Nephron progenitor cell (in vitro differentiated cells): ENCODE data around the gene SH3RF2.

Source experiments
- DNase-seq: peaks from one replicate; pipeline ENCODE4 v3.0.0; 2021
- H3K27ac Mint-ChIP-seq: 2 replicates; pipeline ENCODE4 v1.8.0; 2021; ENCODE audit warnings: mild to moderate bottlenecking, moderate library complexity, mixed read lengths
- H3K27me3 Mint-ChIP-seq: 2 replicates; pipeline ENCODE4 v1.8.0; 2021; ENCODE audit warnings: mild to moderate bottlenecking, low read depth, mixed read lengths; ENCODE audit not compliant: poor library complexity
- H3K36me3 Mint-ChIP-seq: 2 replicates; pipeline ENCODE4 v1.8.0; 2021; ENCODE audit warnings: low read depth, mixed read lengths
- H3K4me1 Mint-ChIP-seq: 2 replicates; pipeline ENCODE4 v1.8.0; 2021; ENCODE audit warnings: mixed read lengths
- H3K4me3 Mint-ChIP-seq: 2 replicates; pipeline ENCODE4 v1.8.0; 2021; ENCODE audit warnings: mild to moderate bottlenecking, moderate library complexity, mixed read lengths
- H3K9me3 Mint-ChIP-seq: 2 replicates; pipeline ENCODE4 v1.8.0; 2021; ENCODE audit warnings: mild to moderate bottlenecking, moderate library complexity, mixed read lengths
- TF ChIP-seq, protein P1 (sequence below): fragments of 200-600 bp; sonication (generic); IDR thresholded peaks from 2 replicates; pipeline ENCODE4 v1.5.0; 2021; ENCODE audit warnings: antibody characterized with exemption

SH3RF2 gene

DNA sequence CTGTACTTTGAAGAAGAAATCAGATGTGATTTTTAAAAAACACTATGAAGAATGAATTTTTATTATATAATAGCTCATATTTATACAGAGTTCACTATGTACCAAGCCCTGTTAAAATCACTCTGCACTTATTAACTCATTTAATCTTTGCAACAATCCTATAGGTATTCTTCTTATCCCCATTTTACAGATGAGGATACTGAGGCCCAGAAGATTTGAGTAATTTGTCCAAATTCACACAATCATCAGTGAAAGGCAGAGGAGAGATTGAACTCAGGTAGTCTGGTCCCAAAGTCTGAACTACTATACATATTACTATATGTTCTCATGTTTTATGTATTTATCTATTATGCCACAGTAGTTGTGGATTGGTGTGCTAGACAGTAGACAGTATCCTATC, 152.9 kb downstream of the SH3RF2 start:
- peaks cover 3% of the 10 kb centered on the region for H3K9me3 Mint-ChIP-seq
- DNase-seq, result no peak
- no peak overlapping the region for H3K27ac Mint-ChIP-seq
- TF ChIP-seq, protein P1, sequence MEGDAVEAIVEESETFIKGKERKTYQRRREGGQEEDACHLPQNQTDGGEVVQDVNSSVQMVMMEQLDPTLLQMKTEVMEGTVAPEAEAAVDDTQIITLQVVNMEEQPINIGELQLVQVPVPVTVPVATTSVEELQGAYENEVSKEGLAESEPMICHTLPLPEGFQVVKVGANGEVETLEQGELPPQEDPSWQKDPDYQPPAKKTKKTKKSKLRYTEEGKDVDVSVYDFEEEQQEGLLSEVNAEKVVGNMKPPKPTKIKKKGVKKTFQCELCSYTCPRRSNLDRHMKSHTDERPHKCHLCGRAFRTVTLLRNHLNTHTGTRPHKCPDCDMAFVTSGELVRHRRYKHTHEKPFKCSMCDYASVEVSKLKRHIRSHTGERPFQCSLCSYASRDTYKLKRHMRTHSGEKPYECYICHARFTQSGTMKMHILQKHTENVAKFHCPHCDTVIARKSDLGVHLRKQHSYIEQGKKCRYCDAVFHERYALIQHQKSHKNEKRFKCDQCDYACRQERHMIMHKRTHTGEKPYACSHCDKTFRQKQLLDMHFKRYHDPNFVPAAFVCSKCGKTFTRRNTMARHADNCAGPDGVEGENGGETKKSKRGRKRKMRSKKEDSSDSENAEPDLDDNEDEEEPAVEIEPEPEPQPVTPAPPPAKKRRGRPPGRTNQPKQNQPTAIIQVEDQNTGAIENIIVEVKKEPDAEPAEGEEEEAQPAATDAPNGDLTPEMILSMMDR, result no peak
- no peaks in the 10 kb centered on the region for H3K4me1 Mint-ChIP-seq
- no peaks in the 10 kb centered on the region for H3K36me3 Mint-ChIP-seq
- H3K27me3 Mint-ChIP-seq, result no peaks in the 10 kb centered on the region
- no peak overlapping the region for H3K4me3 Mint-ChIP-seq

DNA sequence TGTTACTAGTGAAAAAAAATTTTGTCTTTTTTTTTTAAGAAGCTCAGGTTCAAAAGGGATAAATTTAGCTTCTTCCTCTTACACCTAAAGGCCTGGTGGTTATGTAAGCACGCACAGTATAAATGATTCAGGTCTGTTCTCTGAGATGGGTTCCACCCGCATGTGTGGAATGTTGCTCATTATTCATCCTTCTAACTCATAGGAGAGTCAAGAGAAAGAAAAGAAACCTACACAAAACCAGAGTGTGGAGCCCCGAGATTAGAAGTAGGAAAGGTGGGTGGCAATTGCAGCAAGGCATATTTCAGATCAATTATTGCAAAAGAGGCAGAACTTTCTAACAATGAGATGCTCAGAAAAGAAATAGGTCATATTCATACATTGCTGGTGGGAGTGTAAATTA, 155.5 kb downstream of the SH3RF2 start:
- TF ChIP-seq, protein P1, result no peak
- H3K27ac Mint-ChIP-seq, result no peak overlapping the region
- H3K27me3 Mint-ChIP-seq, result no peaks in the 10 kb centered on the region
- no peaks in the 10 kb centered on the region for H3K36me3 Mint-ChIP-seq
- no peak overlapping the region for H3K4me3 Mint-ChIP-seq
- H3K4me1 Mint-ChIP-seq, result no peaks in the 10 kb centered on the region
- DNase-seq, result no peak
- H3K9me3 Mint-ChIP-seq, result no peaks in the 10 kb centered on the region

DNA sequence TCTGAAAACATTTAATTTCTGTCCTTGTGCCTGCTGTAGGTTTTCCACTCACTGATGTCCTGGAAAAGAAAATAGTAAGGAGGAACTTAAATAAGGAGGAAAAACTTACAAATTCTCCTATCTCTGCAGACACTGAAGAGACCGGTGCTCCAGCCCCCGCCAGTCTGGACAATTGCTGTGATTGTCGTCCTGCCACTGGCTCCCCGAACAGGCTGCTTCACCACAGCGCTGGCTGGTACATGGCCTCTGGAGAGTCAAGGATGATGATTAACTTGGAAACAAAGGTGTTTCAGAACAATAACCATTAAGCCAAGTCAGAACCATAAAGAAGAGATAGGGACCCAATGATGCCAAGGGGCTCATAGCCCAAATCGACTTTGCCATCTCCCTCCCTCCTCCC, 161.7 kb downstream of the SH3RF2 start:
- Mint-ChIP-seq H3K4me3 (no peak overlapping the region), H3K27ac (no peak overlapping the region), H3K4me1 (no peaks in the 10 kb centered on the region), H3K27me3 (no peaks in the 10 kb centered on the region), H3K9me3 (no peaks in the 10 kb centered on the region), H3K36me3 (no peaks in the 10 kb centered on the region)
- no peak for DNase-seq
- TF ChIP-seq, protein P1, result no peak

DNA sequence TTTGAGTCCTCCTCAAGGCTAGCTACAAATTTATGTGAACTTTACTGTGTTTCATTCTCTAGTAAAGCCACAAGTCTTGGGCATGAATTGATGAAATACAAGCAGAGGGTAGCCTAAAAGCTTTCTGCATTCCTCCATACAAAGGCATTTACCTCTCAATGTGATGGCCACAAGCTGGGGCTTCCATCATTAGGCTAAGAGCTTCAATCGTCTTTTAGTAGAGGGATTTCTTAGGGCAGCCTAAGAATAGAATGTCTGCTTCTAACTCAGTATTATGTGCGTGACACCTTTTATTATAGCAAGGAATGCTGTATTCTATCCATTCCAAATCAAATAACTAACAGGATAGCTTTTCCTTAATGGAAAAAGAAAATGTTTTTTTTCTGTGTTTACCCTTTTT, 165.3 kb downstream of the SH3RF2 start:
- TF ChIP-seq, protein P1, result no peak
- Mint-ChIP-seq H3K36me3 (peaks cover 10% of the 10 kb centered on the region), H3K27ac (no peak overlapping the region), H3K4me3 (no peak overlapping the region), H3K9me3 (no peaks in the 10 kb centered on the region), H3K27me3 (no peaks in the 10 kb centered on the region), H3K4me1 (no peaks in the 10 kb centered on the region)
- DNase-seq, result no peak

DNA sequence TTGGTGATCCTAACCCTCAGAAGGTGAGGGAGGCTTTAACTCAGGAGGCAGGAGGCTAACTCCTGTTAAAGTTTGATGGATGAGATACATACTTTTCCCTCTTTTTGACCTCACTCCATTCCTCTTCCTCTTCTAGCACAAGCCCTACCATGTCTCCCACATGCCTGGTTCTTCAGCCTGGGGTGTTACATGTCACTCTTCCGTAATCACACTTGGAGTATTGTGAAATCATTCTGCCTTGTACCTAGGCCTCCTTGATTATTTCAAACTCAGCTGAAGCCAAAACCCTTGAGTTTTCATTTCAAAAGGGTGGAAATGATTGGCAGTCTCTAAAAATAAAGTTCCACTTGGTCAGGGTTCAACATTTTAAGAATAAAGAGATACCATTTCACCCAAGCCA, 167.2 kb downstream of the SH3RF2 start:
- H3K4me3 Mint-ChIP-seq, result no peak overlapping the region
- H3K9me3 Mint-ChIP-seq, result no peaks in the 10 kb centered on the region
- peaks cover 14% of the 10 kb centered on the region for H3K36me3 Mint-ChIP-seq
- H3K27me3 Mint-ChIP-seq, result no peaks in the 10 kb centered on the region
- DNase-seq, result no peak
- H3K4me1 Mint-ChIP-seq, result no peaks in the 10 kb centered on the region
- H3K27ac Mint-ChIP-seq, result peak overlapping the region; percentile 21
- TF ChIP-seq, protein P1, result no peak

DNA sequence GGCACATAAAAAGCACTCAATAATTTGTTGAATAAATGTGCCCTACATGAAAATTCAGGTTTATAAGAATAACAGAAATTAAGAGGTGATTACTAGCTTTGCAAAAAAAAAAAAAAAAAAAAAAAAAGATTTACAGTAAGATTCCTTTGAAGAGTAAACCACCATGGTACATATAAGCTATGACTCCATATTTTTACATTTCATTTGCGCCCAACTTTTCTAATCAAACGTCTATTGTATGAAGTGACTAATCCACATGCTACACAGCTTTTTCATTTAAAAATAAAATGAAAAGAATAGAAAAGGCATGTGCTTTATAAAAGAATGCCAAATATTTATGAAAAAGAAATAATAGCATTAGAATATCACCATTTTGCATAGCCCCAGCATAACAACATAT, 169.1 kb downstream of the SH3RF2 start, which contains the start of gene PLAC8L1:
Gene PLAC8L1, minus strand, starts transcription at position 101 of the 400 bp plus-strand sequence. CDS start 1,266 bp downstream, outside the sequence.
- H3K27me3 Mint-ChIP-seq, result no peaks in the 10 kb centered on the region
- no peaks in the 10 kb centered on the region for H3K4me1 Mint-ChIP-seq
- H3K27ac Mint-ChIP-seq, result no peak within 1 kb of the TSS
- no peak within 1 kb of the TSS for H3K4me3 Mint-ChIP-seq
- no peak for DNase-seq
- H3K9me3 Mint-ChIP-seq, result no peaks in the 10 kb centered on the region
- TF ChIP-seq, protein P1, result no peak
- H3K36me3 Mint-ChIP-seq, result peaks cover 23% of the 10 kb centered on the region
